Skeletal muscle tissue (tissue), 4 donors: ENCODE measurements around the gene NTNG1. TPM values are rescaled to one million over a fixed set of nuclear protein-coding genes. Genes with fewer than 3 reads are reported as not detected.
A peak's percentile ranks its signal among the peaks of the same experiment; 100 is the strongest.

ENCODE experiments used
- H3K27ac ChIP-seq: one replicate; pipeline ENCODE4 v1.7.0; 2013; ENCODE audit warnings: mild to moderate bottlenecking, low read depth, low read length, inconsistent platforms
- H3K27me3 ChIP-seq, 3 donors: one replicate each; pipeline ENCODE4 v1.7.0; 2013; ENCODE audit warnings: low read length in 3 of 3; ENCODE audit not compliant: control insufficient read depth in 3 of 3, insufficient read depth in 3 of 3
- H3K36me3 ChIP-seq, 3 donors: one replicate each; pipeline ENCODE4 v1.7.0; 2013; ENCODE audit warnings: low read length in 3 of 3; ENCODE audit not compliant: control insufficient read depth in 3 of 3, insufficient read depth in 3 of 3
- H3K4me1 ChIP-seq, 3 donors: one replicate each; pipeline ENCODE4 v1.7.0; 2013; ENCODE audit warnings: low read length in 3 of 3, mild to moderate bottlenecking in 3 of 3; ENCODE audit not compliant: control insufficient read depth in 3 of 3, insufficient read depth in 3 of 3
- H3K4me3 ChIP-seq, 3 donors: one replicate each; pipeline ENCODE4 v1.7.0; 2013; ENCODE audit warnings: low read length in 3 of 3
- H3K9ac ChIP-seq, 3 donors: one replicate each; pipeline ENCODE4 v1.7.0; 2013; ENCODE audit warnings: low read length in 3 of 3, mild to moderate bottlenecking in 3 of 3, moderate library complexity in 2 of 3, low read depth in 1 of 3
- H3K9me3 ChIP-seq, 3 donors: one replicate each; pipeline ENCODE4 v1.7.0; 2013; ENCODE audit warnings: low read length in 3 of 3; ENCODE audit not compliant: control insufficient read depth in 3 of 3
- total RNA-seq: library from RNA; depleted of rRNA; stranded (reverse); fragments of >200 nt; gene quantifications from one replicate; pipeline ENCODE4 v1.2.3, GENCODE V29; 2014
- donor health status: Osteomylitis.

The NTNG1 gene
- total RNA-seq, 1 donor from 2014 or later: 8.4 TPM

GRCh38 chr1:107467811-107468210 is 327.0 kb downstream of the NTNG1 start:
- no peaks in the 10 kb centered on the region for H3K27me3 ChIP-seq
- no peak overlapping the region for H3K27ac ChIP-seq
- no peak overlapping the region for H3K9ac ChIP-seq
- H3K36me3 ChIP-seq: no peaks in the 10 kb centered on the region
- H3K4me3 ChIP-seq: no peak overlapping the region
- no peaks in the 10 kb centered on the region for H3K4me1 ChIP-seq
- no peaks in the 10 kb centered on the region for H3K9me3 ChIP-seq

DNA sequence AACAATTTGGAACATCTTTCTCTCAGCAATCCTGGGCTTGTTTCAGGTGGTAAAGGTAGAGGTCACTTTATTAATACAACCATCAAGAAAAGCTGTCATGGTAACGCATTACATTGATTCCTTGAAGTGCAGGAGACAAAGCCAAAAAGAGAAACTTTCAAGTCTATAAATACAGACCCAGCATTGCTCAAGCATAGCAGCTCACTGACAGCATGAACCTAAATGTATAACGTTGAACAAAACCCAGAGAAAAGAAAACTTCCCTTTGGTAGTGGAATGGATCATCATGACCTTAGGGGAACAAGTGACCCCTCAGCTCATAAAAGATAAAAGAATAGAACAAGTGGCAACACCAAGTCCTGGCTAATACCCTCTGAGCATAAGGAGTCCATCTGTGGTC is 332.2 kb downstream of the NTNG1 start:
- Histone ChIP-seq H3K4me1 (no peaks in the 10 kb centered on the region), H3K4me3 (no peak overlapping the region), H3K36me3 (no peaks in the 10 kb centered on the region), H3K27me3 (no peaks in the 10 kb centered on the region), H3K27ac (no peak overlapping the region), H3K9ac (no peak overlapping the region), H3K9me3 (no peaks in the 10 kb centered on the region)

GRCh38 chr1:107474877-107475612 is 334.2 kb downstream of the NTNG1 start:
- Histone ChIP-seq H3K36me3 (no peaks in the 10 kb centered on the region), H3K27ac (no peak overlapping the region), H3K27me3 (peaks cover 0 to 3% (median 2%) of the 10 kb centered on the region in 3 donors), H3K4me3 (no peak overlapping the region), H3K9me3 (no peaks in the 10 kb centered on the region), H3K9ac (no peak overlapping the region), H3K4me1 (no peaks in the 10 kb centered on the region)

- Histone ChIP-seq H3K27ac (no peak overlapping the region), H3K9ac (no peak overlapping the region), H3K4me1 (peaks cover 0 to 9% (median 5%) of the 10 kb centered on the region in 3 donors), H3K36me3 (no peaks in the 10 kb centered on the region), H3K27me3 (peaks cover 6 to 10% (median 9%) of the 10 kb centered on the region in 3 donors), H3K4me3 (no peak overlapping the region), H3K9me3 (no peaks in the 10 kb centered on the region)
Measured at GRCh38 chr1:107477233-107477632, 336.4 kb downstream of the NTNG1 start.

DNA sequence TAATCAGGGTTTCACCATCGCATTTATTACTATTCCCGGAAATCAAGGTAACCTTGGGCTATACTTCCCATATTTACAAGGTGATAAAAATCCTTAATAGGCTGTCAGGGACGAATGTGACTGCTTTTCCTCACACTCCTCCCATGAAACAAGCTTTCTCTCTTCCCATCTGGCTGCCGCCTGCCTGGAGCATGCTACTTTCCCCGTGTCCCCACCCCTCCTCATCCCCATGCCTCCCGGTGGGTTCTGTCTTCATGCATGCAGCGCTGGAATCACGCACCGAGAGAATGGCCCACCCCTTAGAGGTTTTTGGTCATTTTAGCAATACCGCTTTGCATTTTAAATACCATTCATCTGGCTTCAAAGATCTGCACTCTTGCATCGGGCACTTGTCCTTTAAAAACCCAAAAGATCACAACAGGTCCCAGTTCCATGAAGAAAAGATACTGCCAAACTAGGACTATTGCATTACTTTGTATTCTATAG is 339.1 kb downstream of the NTNG1 start:
- no peak overlapping the region for H3K4me3 ChIP-seq
- no peaks in the 10 kb centered on the region for H3K9me3 ChIP-seq
- H3K27ac ChIP-seq: no peak overlapping the region
- peaks cover 6 to 10% (median 9%) of the 10 kb centered on the region in 3 donors for H3K27me3 ChIP-seq
- H3K9ac ChIP-seq: no peak overlapping the region
- H3K4me1 ChIP-seq: peaks cover 0 to 9% (median 5%) of the 10 kb centered on the region in 3 donors
- no peaks in the 10 kb centered on the region for H3K36me3 ChIP-seq

DNA sequence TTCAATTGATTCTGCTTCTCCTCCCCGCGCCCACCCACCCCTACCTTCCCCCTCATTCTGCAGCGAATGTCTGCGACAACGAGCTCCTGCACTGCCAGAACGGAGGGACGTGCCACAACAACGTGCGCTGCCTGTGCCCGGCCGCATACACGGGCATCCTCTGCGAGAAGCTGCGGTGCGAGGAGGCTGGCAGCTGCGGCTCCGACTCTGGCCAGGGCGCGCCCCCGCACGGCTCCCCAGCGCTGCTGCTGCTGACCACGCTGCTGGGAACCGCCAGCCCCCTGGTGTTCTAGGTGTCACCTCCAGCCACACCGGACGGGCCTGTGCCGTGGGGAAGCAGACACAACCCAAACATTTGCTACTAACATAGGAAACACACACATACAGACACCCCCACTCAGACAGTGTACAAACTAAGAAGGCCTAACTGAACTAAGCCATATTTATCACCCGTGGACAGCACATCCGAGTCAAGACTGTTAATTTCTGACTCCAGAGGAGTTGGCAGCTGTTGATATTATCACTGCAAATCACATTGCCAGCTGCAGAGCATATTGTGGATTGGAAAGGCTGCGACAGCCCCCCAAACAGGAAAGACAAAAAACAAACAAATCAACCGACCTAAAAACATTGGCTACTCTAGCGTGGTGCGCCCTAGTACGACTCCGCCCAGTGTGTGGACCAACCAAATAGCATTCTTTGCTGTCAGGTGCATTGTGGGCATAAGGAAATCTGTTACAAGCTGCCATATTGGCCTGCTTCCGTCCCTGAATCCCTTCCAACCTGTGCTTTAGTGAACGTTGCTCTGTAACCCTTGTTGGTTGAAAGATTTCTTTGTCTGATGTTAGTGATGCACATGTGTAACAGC is 339.9 kb downstream of the NTNG1 start:
- H3K27ac ChIP-seq: no peak overlapping the region
- peak overlapping the region in 2 of 3 donors; percentile 8 to 26 for H3K9ac ChIP-seq
- peaks cover 6 to 10% (median 9%) of the 10 kb centered on the region in 3 donors for H3K27me3 ChIP-seq
- H3K36me3 ChIP-seq: no peaks in the 10 kb centered on the region
- H3K4me1 ChIP-seq: peaks cover 0 to 9% (median 5%) of the 10 kb centered on the region in 3 donors
- no peaks in the 10 kb centered on the region for H3K9me3 ChIP-seq
- peak overlapping the region; percentile 4 to 59 (median 44) for H3K4me3 ChIP-seq

DNA sequence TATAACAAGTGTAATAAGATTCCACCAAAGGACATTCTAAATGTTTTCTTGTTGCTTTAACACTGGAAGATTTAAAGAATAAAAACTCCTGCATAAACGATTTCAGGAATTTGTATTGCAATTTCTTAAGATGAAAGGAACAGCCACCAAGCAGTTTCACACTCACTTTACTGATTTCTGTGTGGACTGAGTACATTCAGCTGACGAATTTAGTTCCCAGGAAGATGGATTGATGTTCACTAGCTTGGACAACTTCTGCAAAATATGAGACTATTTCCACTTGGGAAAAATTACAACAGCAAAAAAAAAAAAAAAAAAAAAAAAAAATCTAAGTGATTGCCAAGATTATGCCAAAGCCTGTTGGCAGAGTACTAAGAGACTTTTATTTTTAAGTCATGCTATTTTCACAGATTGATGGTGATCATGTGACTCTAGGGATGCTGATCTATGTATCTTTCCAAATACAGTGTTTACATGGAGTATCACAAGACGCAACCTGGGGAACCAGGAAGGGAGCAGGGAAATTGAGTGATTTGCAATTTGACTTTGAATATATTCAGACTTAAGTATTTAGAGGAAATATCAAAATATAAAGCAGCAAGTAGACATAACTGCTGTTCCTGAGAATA is 341.0 kb downstream of the NTNG1 start:
- no peaks in the 10 kb centered on the region for H3K9me3 ChIP-seq

GRCh38 chr1:107483949-107484348 is 343.1 kb downstream of the NTNG1 start:
- Histone ChIP-seq H3K4me3 (no peak overlapping the region), H3K4me1 (peaks cover 0 to 9% (median 5%) of the 10 kb centered on the region in 3 donors), H3K36me3 (no peaks in the 10 kb centered on the region)

More for the DNA sequence above, 341.0 kb downstream of the NTNG1 start:
- no peaks in the 10 kb centered on the region for H3K36me3 ChIP-seq
- no peak overlapping the region for H3K27ac ChIP-seq
- H3K4me3 ChIP-seq: no peak overlapping the region
- peaks cover 0 to 9% (median 5%) of the 10 kb centered on the region in 3 donors for H3K4me1 ChIP-seq
- peaks cover 6 to 10% (median 9%) of the 10 kb centered on the region in 3 donors for H3K27me3 ChIP-seq
- no peak overlapping the region for H3K9ac ChIP-seq

DNA sequence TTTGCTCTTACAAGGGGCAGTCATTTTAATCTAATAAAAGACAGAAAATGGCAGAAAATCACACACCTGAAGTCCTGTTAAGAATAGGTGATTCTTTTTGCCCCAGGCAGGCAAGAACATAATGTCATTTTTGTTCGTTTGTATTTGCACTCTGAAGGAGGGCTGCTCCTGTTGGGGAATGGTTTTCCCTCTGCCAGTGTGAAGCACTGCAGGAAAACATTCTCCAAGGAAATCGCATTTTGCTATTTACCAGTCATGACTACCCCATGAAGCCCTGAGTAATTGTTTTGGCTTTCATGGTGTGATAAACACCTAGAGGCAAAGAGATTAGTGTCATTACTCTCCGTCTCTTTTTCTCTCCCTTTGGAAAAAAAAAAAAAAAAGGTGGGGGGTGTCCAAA is 345.5 kb downstream of the NTNG1 start:
- Histone ChIP-seq H3K9me3 (no peaks in the 10 kb centered on the region), H3K36me3 (no peaks in the 10 kb centered on the region), H3K4me1 (peaks cover 0 to under 1% (median 0%) of the 10 kb centered on the region in 3 donors), H3K4me3 (no peak overlapping the region), H3K27ac (no peak overlapping the region), H3K9ac (no peak overlapping the region), H3K27me3 (peaks cover 0 to 1% (median 0%) of the 10 kb centered on the region in 3 donors)

More at GRCh38 chr1:107483949-107484348, 343.1 kb downstream of the NTNG1 start:
- Histone ChIP-seq H3K27ac (no peak overlapping the region), H3K9ac (no peak overlapping the region), H3K27me3 (peaks cover 6 to 10% (median 9%) of the 10 kb centered on the region in 3 donors), H3K9me3 (no peaks in the 10 kb centered on the region)
